Body of pancreas (tissue), 4 donors: ENCODE data around the gene EFHC2. TPM values are rescaled to one million over a fixed set of nuclear protein-coding genes. Genes with fewer than 3 reads are reported as not detected.

Experiments
- ATAC-seq: fragments of 150-250 bp; one replicate; pipeline ENCODE4 v1.9.1; 2016
- DNase-seq, 4 donors: peaks; one replicate each; pipeline ENCODE4 v3.0.0-alpha.2; 2019
- H3K27ac ChIP-seq, 4 donors: fragments of 200-600 bp; sonication (generic); 1 replicate in 3 of 4; 2 replicates in 1 of 4; pipeline versions ENCODE4 v1.5.1 to v1.6.1; 2016 to 2019; ENCODE audit warnings: mild to moderate bottlenecking in 1 of 4, mixed read lengths in 1 of 4, moderate library complexity in 1 of 4
- H3K27me3 ChIP-seq, 2 donors: fragments of 200-600 bp; sonication (generic); one replicate each; pipeline ENCODE4 v1.6.0; 2016; ENCODE audit warnings: mild to moderate bottlenecking in 1 of 2
- H3K36me3 ChIP-seq, 2 donors: fragments of 200-600 bp; sonication (generic); replicated peaks in 1 of 2; 2 replicates each; pipeline ENCODE4 v1.5.1; 2016; ENCODE audit warnings: low read depth in 2 of 2; ENCODE audit not compliant: insufficient read depth in 1 of 2
- H3K4me1 ChIP-seq: fragments of 200-600 bp; sonication (generic); one replicate; pipeline ENCODE4 v1.6.0; 2016
- H3K4me3 ChIP-seq, 2 donors: fragments of 200-600 bp; sonication (generic); 1 replicate in 1 of 2; 2 replicates in 1 of 2; pipeline ENCODE4 v1.5.1; 2016 to 2019
- H3K9me3 ChIP-seq, 3 donors: fragments of 200-600 bp; sonication (generic); 1 replicate in 2 of 3; 2 replicates in 1 of 3; pipeline ENCODE4 v1.5.1; 2016
- POLR2A ChIP-seq, 3 donors: fragments of 450-650 bp; IDR thresholded peaks; one replicate each; pipeline ENCODE4 v1.6.1; 2016; ENCODE audit warnings: antibody characterized with exemption in 3 of 3, mild to moderate bottlenecking in 2 of 3
- WGBS, 2 donors: methylation state at CpG; one replicate each; pipeline ENCODE4 v1.1.5; 2017; 5-methylcytosine and 5-hydroxymethylcytosine counted together
- intact Hi-C: fragments of 100-400 bp; cut with DNase I; formaldehyde crosslinking; loops from one replicate; pipeline ENCODE4 v1.15.1; 2023
- total RNA-seq, 2 donors: library from RNA; depleted of rRNA; stranded (reverse); fragments of >200 nt; gene quantifications; one replicate each; pipeline ENCODE4 v1.1.0, GENCODE V29; 2016
- TF ChIP-seq, protein P1 (sequence below), 7 experiments: fragments of 450-650 bp in 4 of 7; fragments of 200-600 bp in 3 of 7; sonication (generic) in 3 of 7; IDR thresholded peaks; one replicate each; pipeline ENCODE4 v1.5.1; 2016 to 2019; ENCODE audit warnings: antibody characterized with exemption in 7 of 7

Gene EFHC2
- total RNA-seq, 2 donors from 2014 or later: 2.1 TPM; not detected in 1

GRCh38 chrX:44113337-44113736 is 230.1 kb downstream of the EFHC2 start:
- H3K36me3 ChIP-seq: no peaks in the 10 kb centered on the region
- TF ChIP-seq POLR2A (IDR thresholded peaks at IDR 0.05): no peak
- TF ChIP-seq, protein P1, sequence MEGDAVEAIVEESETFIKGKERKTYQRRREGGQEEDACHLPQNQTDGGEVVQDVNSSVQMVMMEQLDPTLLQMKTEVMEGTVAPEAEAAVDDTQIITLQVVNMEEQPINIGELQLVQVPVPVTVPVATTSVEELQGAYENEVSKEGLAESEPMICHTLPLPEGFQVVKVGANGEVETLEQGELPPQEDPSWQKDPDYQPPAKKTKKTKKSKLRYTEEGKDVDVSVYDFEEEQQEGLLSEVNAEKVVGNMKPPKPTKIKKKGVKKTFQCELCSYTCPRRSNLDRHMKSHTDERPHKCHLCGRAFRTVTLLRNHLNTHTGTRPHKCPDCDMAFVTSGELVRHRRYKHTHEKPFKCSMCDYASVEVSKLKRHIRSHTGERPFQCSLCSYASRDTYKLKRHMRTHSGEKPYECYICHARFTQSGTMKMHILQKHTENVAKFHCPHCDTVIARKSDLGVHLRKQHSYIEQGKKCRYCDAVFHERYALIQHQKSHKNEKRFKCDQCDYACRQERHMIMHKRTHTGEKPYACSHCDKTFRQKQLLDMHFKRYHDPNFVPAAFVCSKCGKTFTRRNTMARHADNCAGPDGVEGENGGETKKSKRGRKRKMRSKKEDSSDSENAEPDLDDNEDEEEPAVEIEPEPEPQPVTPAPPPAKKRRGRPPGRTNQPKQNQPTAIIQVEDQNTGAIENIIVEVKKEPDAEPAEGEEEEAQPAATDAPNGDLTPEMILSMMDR (IDR thresholded peaks at IDR 0.05): no peak
- H3K9me3 ChIP-seq: no peaks in the 10 kb centered on the region
- H3K27ac ChIP-seq: no peak overlapping the region
- H3K4me1 ChIP-seq: no peaks in the 10 kb centered on the region
- no peak for DNase-seq
- intact Hi-C loops: no loop called here
- no peaks in the 10 kb centered on the region for H3K27me3 ChIP-seq
- no peak for ATAC-seq
- no peak overlapping the region for H3K4me3 ChIP-seq
- 88 to 91% methylated on average over 2 of the region's 2 CpGs for WGBS, 2 donors

DNA sequence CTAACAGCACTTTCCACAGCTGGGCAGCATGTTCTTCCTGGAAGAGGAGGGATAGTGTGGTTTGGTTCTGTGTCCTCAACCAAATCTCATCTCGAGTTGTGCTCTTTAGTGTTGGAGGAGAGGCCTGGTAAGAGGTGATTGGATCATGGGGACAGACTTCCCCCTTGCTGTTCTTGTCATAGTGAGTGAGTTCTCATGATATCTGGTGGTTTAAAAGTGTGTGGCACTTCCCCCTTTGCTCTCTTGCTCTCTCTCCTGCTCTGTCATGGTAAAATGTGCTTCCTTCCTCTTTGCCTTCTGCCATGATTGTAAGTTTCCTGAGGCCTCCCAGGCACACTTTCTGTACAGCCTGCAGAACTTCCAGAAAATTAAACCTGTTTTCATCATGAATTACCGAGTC is 236.6 kb downstream of the EFHC2 start:
- ATAC-seq (no peak), DNase-seq (no peak)
- WGBS, 2 donors: 36 to 48% methylated on average over 2 of the region's 2 CpGs
- H3K4me3 ChIP-seq: no peak overlapping the region
- intact Hi-C loops: no loop called here
- TF ChIP-seq, protein P1 (IDR thresholded peaks at IDR 0.05): no peak
- no peak for TF ChIP-seq POLR2A (IDR thresholded peaks at IDR 0.05)
- H3K27ac ChIP-seq: no peak overlapping the region
- no peaks in the 10 kb centered on the region for H3K36me3 ChIP-seq
- H3K9me3 ChIP-seq: no peaks in the 10 kb centered on the region
- no peaks in the 10 kb centered on the region for H3K4me1 ChIP-seq
- H3K27me3 ChIP-seq: no peaks in the 10 kb centered on the region

DNA sequence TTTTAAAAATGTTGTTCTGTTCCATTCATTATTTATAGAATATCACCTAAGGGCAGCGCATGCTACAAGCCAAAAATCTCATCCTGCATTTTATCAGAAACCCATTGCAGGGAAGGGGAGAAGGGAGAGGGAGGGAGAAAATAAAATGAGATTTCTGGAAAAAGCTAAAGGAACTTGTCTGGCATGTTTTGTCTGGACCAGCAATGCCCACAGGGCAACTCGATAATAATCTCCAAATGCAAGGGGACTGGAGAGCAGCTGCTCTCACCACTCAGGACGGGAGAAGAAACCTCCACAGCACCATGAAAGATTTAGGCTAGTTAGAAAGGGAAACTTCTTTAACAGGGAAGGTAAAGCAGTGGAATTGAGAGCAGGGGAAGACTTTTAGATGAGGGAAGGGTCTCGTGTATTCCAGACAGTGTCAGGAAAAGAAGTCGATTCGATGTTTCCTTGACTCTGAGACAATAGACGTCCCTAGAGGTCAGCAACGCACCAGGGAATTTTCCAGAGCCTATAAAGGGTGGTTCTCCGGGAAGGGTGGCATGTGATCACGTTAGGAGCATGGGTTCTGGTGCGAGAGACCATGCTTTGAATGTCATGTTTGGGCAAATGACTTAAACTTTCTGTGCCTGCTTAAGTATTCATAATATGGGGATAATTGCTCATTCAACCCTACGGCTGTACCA is 238.1 kb downstream of the EFHC2 start:
- Histone ChIP-seq H3K36me3 (no peaks in the 10 kb centered on the region), H3K4me1 (no peaks in the 10 kb centered on the region), H3K27ac (no peak overlapping the region), H3K27me3 (no peaks in the 10 kb centered on the region), H3K4me3 (no peak overlapping the region), H3K9me3 (no peaks in the 10 kb centered on the region)
- intact Hi-C loops: no loop called here
- TF ChIP-seq, protein P1 (IDR thresholded peaks at IDR 0.05): peak in 2 of 7 experiments; percentile 17 to 18
- TF ChIP-seq POLR2A (IDR thresholded peaks at IDR 0.05): no peak
- DNase-seq (peak in 2 of 4 donors; percentile 2 to 8), ATAC-seq (no peak)
- WGBS, 2 donors: 50 to 51% methylated on average over 12 of the region's 12 CpGs

DNA sequence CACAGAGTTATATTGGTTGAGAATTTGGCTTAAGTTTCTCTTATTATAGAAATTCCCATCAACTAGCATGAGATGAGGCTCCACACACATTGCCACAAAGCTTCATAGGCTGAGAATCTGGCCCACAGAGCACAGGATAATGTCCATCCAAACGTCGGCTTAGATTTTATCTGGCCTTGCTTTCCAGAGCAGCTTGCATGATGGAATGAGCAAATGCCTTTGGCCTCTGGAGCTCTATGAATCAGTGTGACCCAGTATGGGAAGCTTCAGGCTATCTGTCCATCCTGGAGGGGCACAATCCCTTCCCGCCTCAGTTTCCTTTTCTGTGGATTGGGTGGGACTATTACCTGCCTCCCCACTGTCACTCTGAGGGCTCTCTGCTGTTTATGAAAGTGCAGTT is 238.8 kb downstream of the EFHC2 start:
- H3K36me3 ChIP-seq: no peaks in the 10 kb centered on the region
- ATAC-seq: no peak
- H3K4me3 ChIP-seq: no peak overlapping the region
- no peaks in the 10 kb centered on the region for H3K27me3 ChIP-seq
- no peak overlapping the region for H3K27ac ChIP-seq
- TF ChIP-seq POLR2A (IDR thresholded peaks at IDR 0.05): no peak
- TF ChIP-seq, protein P1 (IDR thresholded peaks at IDR 0.05): no peak
- WGBS, 2 donors: 65 to 85% methylated on average over 3 of the region's 3 CpGs
- intact Hi-C loops: no loop called here
- no peak for DNase-seq
- no peaks in the 10 kb centered on the region for H3K9me3 ChIP-seq
- H3K4me1 ChIP-seq: no peaks in the 10 kb centered on the region

GRCh38 chrX:44101281-44101680 is 242.2 kb downstream of the EFHC2 start:
- intact Hi-C loops: no loop called here
- no peaks in the 10 kb centered on the region for H3K27me3 ChIP-seq
- H3K9me3 ChIP-seq: no peaks in the 10 kb centered on the region
- 68 to 83% methylated on average over 3 of the region's 3 CpGs for WGBS, 2 donors
- no peaks in the 10 kb centered on the region for H3K4me1 ChIP-seq
- no peaks in the 10 kb centered on the region for H3K36me3 ChIP-seq
- no peak overlapping the region for H3K4me3 ChIP-seq
- no peak for DNase-seq
- TF ChIP-seq, protein P1 (IDR thresholded peaks at IDR 0.05): no peak
- no peak for TF ChIP-seq POLR2A (IDR thresholded peaks at IDR 0.05)
- H3K27ac ChIP-seq: no peak overlapping the region
- no peak for ATAC-seq
